ENCODE results near the gene MED9. TPM values are rescaled to one million over a fixed set of nuclear protein-coding genes. Genes with fewer than 3 reads are reported as not detected.

Gene MED9
- 8.3 and 8.5 TPM in 2 replicates for total RNA-seq

GRCh38 chr17:17476865-17477467, at the start of gene MED9:
MED9 (plus strand) TSS chr17:17477000; CDS start chr17:17477042, 42 bp downstream.

GRCh38 chr17:17496189-17497064, 19.6 kb downstream of the MED9 start, which contains the start of gene RASD1:
RASD1 (minus strand) TSS chr17:17496395; CDS start chr17:17496181, 214 bp downstream.

Other genes with a start within 250 kb of the MED9 start
- 59.2 and 65.2 TPM in 2 replicates for gene FLCN, start 239.8 kb upstream of the MED9 start, total RNA-seq
- 86.4 and 89.0 TPM in 2 replicates for gene COPS3, start 195.8 kb upstream of the MED9 start, total RNA-seq
- 1.1 and 1.3 TPM in 2 replicates for gene NT5M, start 173.6 kb upstream of the MED9 start, total RNA-seq
- 2.4 and 3.6 TPM in 2 replicates for gene RASD1, start 19.4 kb downstream of the MED9 start, total RNA-seq
- gene PEMT, start 114.7 kb downstream of the MED9 start, total RNA-seq, result 18.6 and 21.8 TPM in 2 replicates
- gene RAI1, start 204.5 kb downstream of the MED9 start, total RNA-seq, result 3.8 and 5.8 TPM in 2 replicates